Astrocyte of the spinal cord (primary cell): ENCODE results near the gene ARHGAP12.

Experiments used
- DNase-seq: peaks from one replicate; pipeline ENCODE4 v3.0.0; 2011; ENCODE audit warnings: low read depth, low spot score
- H3K4me3 ChIP-seq: 2 replicates; pipeline ENCODE4 v1.5.1; 2011; ENCODE audit warnings: low read depth, mild to moderate bottlenecking, low read length, moderate library complexity
- CTCF ChIP-seq: IDR thresholded peaks from 2 replicates; pipeline ENCODE4 v1.5.1; 2012; ENCODE audit warnings: low read depth, mild to moderate bottlenecking, low read length, inconsistent platforms
- in situ Hi-C: cut with HindIII; loops from 2 replicates; pipeline ENCODE4 v1.10.0; 2017; ENCODE audit warnings: low sequenced_read_pairs

The ARHGAP12 gene

GRCh38 chr10:31888442-31888841 is 40.2 kb downstream of the ARHGAP12 start:
- in situ Hi-C loops: no loop called here
- TF ChIP-seq CTCF: no peak
- DNase-seq: no peak
- no peak overlapping the region for H3K4me3 ChIP-seq

- H3K4me3 ChIP-seq: no peak overlapping the region
- no peak for TF ChIP-seq CTCF
- no peak for DNase-seq
- in situ Hi-C loops: no loop called here
Measured at GRCh38 chr10:31887850-31888249, 40.8 kb downstream of the ARHGAP12 start.

GRCh38 chr10:31886885-31887284 is 41.7 kb downstream of the ARHGAP12 start:
- H3K4me3 ChIP-seq: no peak overlapping the region
- TF ChIP-seq CTCF: no peak
- in situ Hi-C loops: no loop called here
- peak; percentile 21 for DNase-seq

- no peak for TF ChIP-seq CTCF
- in situ Hi-C loops: no loop called here
Measured at GRCh38 chr10:31885971-31886370, 42.7 kb downstream of the ARHGAP12 start.

GRCh38 chr10:31884386-31884785 is 44.2 kb downstream of the ARHGAP12 start:
- in situ Hi-C loops: no loop called here
- H3K4me3 ChIP-seq: no peak overlapping the region

More at GRCh38 chr10:31885971-31886370, 42.7 kb downstream of the ARHGAP12 start:
- no peak overlapping the region for H3K4me3 ChIP-seq
- no peak for DNase-seq

GRCh38 chr10:31883397-31883796 is 45.2 kb downstream of the ARHGAP12 start:
- no peak for DNase-seq
- H3K4me3 ChIP-seq: no peak overlapping the region
- in situ Hi-C loops: no loop called here
- no peak for TF ChIP-seq CTCF

More at GRCh38 chr10:31884386-31884785, 44.2 kb downstream of the ARHGAP12 start:
- TF ChIP-seq CTCF: no peak
- DNase-seq: no peak

GRCh38 chr10:31878486-31878885 is 50.1 kb downstream of the ARHGAP12 start:
- in situ Hi-C loops: no loop called here
- no peak for TF ChIP-seq CTCF
- no peak for DNase-seq
- no peak overlapping the region for H3K4me3 ChIP-seq
